ENCODE data around the gene POU6F2.
"Not testable (repeated sequence)": the region's sequence is repeated elsewhere in the genome, so short reads cannot be mapped to it uniquely, and the experiment has no call there.

The POU6F2 gene

DNA sequence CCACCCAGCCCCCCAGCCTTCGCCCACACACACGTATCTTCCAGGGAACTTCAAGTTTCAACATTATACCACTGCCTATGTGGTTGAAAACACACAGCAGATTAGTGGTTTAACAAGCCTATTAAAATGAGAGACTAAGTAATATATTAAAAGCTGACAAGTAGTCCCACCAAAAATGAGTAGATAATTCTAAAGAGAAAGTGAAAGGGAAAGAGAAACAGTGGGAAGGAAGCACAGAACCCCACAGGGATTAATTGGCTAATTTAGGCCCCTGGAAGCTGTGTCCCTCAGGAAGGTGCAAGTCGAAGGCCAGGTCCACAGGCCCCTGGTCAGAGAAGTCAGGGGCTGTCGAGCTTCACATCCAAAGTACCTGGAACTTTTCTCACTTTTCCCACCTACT, 378.0 kb downstream of the POU6F2 start:
- DNase-seq (ENCODE audit: low read depth) = no peak

DNA sequence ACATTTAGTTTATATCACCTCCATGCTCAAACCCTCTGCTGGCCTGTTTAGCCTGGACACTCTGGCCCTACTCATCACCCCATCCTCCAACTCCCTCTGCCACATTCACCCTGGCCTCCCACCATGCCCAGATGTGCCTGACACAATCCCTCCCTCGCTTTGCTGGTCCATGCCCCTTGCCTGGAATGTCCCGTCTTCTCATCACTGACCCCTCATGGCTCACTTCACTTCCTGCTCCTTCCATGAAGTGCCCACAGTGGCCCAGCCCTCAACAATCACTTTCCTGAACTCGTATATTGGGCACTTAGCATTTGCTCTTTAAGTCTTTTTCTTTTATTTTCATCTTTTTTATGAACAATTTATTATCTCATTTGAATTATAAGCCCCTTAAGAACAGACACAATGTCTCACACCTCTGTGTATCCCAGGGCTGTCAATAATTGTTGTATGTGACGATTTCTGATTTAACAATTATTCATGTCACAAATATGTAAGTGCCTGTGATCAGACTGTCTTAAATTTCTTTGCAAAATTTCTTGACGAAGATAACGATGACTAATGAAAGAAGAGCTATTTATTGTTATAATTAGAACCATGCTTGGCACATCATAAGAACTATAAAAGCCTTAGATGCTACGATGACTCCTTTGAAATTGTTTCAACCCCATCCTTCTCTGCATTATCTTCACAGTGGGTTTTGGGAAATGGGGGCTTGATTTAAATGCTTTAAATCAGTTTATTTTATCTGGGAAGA, 378.6 kb downstream of the POU6F2 start:
- DNase-seq (ENCODE audit: low read depth) = peak; percentile 16

DNA sequence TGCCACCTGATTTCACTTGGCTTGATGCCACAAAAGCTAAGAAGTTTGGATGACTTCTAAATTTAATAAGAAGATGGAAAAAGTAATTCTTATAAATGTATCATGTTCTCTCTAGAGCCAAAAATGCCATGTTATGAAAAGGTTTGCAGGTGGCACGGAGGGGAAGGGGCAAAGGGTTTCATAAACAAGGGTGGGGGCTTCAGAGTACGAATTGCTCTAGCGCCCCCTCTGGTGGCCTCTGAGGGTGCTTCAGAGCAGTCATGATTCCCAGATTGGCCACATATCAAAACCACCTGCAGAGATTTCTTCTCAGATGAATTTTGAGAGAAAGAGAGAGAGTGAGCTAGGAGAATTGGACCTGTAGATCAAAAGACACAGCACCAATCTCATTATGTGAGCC, 379.9 kb downstream of the POU6F2 start:
- DNase-seq (ENCODE audit: low read depth) = no peak

DNA sequence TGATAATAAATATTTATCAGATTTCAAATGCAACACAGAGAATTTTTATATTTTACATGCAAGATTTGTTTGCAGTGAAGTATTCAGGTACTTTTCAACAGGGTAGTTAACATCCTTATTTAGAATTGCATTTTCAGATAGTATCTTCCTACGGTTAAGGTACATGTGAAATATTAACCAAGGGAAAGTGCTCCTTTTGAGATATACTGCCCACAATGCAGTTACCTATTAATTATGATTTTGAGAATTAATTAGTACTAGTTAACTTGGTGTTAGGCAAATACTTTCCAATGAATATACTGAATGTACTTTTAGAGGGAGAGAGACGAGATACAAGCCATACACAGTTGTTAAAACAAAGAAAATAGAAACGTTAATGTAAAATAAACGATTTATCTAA, 382.3 kb downstream of the POU6F2 start:
- no peak for DNase-seq (ENCODE audit: low read depth)

DNA sequence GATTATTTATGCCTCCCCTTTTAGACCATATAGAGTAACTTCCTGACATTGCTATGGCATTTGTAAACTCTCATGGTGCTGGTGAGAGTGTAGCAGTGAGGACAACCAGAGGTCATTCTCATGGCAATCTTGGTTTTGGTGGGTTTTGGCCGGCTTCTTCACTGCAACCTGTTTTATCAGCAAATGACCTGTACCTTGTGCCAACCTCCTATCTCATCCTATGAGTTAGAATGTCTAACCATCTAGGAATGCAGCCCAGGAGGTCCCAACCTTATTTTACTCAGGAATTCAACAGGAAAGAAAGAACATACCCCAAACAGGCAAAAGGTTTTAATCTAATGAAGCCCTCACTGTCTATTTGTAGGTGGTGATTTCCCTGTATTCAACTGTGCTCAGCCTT, 383.1 kb downstream of the POU6F2 start:
- DNase-seq (ENCODE audit: low read depth) = no peak

DNA sequence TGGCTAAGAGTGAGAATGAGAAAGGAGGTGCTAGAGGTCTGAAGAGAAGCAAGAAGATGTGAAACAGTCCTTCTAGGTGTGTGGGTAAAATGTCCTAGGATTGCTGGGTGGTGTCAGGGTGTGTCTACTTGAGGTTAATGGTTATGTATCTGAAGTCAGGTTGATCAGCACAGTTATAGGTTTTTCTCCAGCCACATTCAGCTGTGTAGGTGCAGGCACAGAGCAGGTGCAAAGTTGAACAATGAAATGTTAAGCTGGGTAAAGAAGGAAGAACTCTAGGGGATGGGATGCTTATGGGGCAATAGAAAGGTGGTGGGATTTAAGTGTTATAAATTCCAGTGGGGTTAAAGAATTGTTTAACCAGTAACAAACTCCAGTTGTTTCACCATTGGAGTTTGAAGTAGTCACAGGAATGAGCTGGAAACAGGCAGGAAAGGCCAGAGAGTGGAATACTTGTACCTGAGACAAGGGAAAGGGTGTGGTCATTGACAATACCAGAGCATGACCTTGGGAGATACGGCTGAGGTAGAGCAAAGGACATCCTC, 388.1 kb downstream of the POU6F2 start:
- DNase-seq (ENCODE audit: low read depth) = no peak

DNA sequence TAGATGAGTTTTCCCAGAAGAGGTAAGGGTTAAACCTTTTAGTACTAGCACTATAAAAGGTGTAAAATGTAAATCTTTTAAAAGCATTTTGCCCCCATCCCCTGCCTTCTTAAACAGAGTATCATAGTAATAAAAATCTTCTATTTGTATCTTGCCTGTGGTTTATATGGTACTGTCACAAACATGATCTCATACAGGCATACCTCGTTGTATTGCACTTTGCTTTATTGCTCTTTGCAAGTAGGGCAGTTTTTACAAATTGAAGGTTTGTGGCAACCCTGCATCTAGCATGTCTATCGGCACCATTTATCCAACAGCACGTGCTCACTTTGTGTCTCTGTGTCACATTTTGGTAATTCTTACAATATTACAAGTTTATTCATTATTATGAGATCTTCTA, 389.7 kb downstream of the POU6F2 start:
- DNase-seq (ENCODE audit: low read depth) = no peak

DNA sequence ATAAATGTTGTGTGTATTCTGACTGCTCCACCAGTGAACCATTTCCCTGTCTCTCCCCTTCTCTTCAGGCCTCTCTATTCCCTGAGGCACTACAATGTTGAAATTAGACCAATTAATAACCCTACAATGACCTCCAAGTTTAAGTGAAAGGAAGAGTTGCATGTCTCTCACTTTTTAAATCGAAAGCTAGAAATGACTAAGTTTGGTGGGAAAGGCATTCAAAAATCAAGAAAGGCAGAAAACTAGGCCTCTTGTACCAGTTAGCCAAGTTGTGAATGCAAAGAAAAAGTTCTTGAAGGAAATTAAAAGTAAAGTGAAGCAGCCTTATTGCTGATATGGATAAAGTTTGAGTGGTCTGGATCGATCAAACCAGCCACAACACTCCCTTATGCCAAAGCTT, 390.2 kb downstream of the POU6F2 start:
- DNase-seq (ENCODE audit: low read depth) = no peak

DNA sequence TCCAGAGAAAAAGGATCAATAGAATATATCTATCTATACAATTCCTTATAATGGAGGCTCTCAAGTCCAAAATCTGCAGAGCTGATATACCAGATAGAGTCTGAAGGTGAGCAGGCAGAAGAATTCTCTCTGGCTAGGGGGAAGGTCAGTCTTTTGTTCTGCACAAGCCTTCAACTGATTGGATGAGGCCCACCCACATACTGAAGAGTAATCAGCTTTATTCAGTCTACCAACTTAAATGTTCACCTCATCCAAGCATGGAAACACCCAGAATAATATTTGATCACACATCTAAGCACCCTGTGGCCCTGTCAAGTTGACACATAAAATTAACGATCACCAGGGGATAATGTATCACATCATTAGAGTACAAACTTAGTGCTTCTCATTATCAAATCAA, 394.7 kb downstream of the POU6F2 start:
- DNase-seq (ENCODE audit: low read depth) = no peak

DNA sequence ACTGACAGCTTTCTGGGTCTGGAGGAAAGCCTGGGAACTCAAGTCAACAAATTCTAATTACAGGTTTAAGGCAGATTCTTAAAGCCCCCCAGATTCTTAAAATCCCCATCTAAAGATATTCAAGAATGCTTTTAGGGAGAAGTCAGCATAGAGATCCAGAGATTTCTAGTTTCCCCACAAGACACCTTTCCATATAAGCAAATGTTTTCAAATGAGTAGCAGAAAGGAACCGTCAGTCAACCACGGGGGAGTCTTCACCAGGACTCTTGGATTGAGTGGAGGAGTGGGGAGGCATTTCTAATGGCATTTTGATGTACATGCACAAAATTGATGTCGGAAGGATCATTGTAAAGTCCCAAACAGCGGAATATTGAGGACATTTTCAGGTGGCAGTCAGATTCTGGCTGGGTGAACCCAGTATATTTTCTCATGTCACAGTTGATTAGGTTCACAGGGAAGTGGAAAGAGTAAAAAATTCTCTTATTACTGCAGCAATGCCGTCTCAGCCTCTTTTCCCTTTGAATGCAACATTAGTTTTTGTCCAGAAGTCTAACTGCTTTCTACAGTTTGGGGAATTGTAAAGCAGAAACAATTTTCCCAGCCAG, 396.8 kb downstream of the POU6F2 start:
- DNase-seq (ENCODE audit: low read depth) = no peak

DNA sequence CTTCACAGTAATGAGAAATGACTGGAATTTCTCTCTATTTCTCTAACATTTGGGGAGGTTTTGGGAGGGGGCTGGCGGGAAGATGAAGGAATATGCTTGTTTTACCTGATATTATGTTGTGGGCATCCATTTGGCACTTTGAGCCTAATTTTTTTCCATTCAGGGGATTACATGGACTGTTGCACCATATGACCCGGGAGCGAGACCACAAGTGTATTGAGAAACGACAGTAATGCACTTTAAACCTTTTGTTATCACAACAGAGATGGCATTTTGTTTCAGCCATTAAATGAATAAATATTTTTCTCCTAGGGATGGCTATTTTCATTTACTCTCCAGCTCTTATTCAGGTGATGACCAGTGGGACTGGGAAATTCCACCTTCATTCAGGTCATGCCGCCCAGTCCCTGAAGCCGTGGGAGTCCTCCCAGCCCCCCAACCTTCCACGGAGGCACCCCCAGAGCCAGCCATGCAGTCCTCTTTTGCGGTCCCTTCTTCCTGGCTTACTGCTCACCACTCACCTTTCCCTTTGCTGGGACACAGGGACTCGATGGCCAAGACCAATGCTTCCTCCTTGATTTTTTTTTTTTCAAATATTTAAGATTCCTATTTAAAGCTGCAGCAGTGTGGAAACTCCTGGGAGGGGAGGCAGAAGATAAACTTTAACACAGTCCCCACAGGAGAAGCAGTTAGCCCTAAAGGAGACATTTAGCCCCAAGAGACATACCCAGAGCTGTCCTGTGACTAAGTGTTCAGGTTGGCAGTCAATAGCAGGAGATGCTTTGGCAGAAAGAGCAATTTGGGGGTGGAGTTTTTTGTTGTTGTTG, 397.6 kb downstream of the POU6F2 start:
- DNase-seq (ENCODE audit: low read depth) = no peak

DNA sequence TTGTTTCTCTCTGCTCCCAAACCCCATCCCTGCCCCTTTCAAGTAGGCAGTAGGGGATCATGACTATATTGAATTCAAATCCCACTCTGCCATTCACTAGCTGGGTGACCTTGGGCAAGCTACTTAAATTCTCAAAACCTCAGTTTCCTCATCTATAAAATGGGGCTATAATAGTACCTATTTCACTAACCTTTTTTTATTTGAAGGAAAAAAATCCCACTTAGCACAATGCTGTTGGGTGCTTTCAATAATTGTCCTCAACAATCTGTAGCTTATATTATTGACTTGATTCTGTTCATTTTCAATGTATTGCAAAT, 398.1 kb downstream of the POU6F2 start:
- DNase-seq (ENCODE audit: low read depth) = no peak

DNA sequence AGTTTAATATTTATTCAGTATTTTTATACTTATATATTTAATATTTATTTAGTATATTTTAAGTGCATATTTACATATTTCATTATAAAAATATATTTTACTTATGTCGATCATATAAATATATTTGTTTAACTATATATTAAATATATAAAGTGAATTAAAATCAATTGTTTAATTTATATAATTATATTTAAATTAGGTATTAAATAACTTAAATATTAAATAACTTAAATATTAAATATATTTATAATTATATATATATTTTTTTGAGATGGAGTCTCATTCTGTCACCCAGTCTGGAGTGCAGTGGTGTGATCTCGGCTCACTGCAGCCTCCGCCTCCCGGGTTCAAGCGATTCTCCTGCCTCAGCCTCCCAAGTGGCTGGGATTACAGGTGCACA, 399.2 kb downstream of the POU6F2 start:
- not testable (repeated sequence) for DNase-seq (ENCODE audit: low read depth)

DNA sequence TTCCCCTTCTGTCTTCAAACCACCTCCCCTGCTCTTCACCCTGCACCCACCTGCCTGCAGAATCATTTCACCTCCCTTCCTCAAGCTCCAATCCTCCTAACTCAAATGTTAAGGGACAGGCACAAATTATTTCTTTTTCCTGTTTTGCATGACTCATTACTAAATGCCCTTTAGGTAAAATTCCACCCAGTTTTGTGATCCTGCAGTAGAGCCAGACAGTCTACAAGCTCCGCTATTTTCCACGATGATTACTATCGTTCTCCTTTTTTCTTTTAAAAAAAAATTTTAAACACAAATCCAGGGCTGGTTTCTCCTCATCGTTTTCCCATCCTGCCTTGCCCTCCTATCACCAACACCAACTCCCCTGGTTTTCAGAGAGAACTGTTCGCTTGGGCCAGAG, 401.7 kb downstream of the POU6F2 start:
- no peak for DNase-seq (ENCODE audit: low read depth)

DNA sequence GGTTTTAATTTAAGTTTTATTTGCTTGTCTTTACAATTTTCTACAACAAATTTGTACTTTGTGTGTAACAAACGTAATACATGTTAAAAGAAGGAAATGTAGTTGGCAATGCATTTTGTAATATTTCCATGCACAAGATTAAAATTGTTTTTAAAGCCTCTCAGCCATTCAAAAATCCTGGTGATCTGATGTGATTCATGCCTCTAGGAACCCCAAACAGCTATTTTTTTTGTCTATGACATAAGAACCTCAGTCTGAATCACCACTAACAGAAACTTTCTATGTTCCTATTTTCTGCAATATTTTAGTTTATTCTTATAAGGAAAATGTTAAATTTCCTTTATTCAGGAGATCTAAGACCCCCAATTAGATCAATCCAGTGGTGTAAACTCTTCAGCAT, 405.4 kb downstream of the POU6F2 start:
- peak; percentile 13 for DNase-seq (ENCODE audit: low read depth)

DNA sequence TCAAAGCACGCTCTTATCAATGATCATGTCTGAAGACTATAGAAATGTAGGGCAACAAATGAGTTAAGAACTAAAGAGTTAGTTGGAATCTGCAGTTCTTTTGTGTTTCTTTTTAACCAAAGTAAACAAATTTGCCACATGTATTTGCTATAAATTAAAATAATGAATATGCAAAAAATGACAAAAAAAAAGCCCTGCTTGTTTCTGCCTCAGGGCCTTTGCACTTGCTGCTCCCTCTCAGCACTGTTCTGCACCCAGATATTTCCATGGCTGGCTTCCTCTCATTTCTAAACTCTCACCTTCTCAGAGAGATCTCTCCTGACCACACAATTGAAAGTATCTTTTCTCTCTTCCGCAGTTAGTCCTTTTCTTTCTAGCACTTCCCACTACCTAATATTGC, 406.7 kb downstream of the POU6F2 start:
- no peak for DNase-seq (ENCODE audit: low read depth)

DNA sequence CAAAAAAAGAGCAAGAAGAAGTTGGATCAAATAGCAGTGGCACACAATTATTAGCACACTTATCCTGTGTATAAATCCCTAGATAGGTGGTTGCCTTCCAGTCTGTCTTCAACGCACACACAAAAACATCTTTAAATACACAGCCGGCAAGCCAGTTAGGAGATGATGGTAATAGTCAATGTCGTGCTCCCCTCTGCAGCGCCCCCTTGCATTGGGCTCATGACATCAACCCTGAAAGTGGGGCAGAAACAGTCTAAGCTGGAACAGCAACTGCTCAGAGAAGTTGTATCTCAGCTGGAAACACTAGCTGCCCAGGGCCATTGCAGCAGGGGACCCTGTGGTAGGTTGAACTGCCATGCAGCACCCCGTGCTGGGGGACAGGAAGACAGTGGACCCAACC, 409.0 kb downstream of the POU6F2 start:
- no peak for DNase-seq (ENCODE audit: low read depth)

DNA sequence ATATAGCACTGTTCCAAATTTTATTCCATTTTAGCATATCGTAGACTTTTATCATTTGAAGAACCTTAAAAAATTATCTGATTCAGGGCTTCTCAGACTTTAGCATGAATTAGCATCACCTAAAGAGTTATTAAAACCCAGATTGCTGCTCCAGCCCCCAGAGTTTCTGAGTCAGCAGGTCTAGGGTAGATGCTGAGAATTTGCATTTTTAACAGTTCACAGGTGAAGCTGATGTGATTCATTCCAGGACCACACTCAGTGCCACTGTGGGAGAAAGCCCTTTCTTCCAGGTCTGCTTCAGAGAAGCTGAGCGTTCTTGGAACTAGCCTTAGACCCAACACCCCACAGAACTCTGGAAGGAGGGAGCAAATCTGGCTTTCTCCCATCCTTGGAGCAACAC, 414.4 kb downstream of the POU6F2 start:
- no peak for DNase-seq (ENCODE audit: low read depth)

DNA sequence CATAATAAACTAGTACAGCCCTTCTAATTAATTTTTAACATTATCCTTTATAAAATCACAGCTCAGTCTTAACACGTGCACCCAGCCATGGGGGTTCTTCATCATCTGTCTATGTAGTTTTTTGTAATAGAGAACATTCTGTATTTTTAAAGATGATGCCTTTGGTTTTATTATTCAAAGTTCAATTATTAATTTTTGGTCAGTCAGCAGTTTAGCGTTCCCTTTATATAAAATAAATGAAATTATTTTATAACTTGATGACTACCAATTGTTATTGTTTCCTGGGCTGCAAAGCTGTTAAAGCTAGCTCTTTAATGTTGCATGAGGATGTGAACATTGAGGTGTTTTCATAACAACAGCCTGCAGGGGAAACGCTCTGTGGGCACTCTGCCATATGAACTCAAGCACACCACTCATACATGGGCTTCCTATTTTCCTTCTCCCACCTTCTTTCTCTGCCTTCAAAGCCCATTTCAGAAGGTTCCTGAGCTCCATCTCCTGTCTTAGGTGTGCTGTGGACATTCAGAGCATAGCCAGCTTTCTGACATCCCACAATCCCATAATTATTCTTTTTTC, 416.5 kb downstream of the POU6F2 start:
- DNase-seq (ENCODE audit: low read depth) = no peak

DNA sequence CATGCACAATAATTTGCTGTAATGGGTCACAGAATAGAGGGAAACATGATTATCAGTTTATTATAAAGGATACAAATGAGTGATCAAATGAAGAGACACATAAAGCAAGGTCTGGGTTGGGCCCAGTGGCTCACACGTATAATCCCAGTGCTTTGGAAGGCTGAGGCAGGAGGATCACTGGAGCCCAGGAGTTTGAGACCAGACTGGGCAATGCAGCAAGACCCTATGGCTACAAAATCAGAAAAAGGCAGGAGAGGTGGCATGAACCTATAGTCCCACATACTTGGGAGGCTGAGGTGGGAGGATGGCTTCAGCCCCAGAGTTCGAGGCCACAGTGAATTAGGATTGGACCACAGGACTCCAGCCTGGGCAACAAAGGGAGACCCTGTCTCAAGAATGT, 421.7 kb downstream of the POU6F2 start:
- DNase-seq (ENCODE audit: low read depth) = no peak

DNA sequence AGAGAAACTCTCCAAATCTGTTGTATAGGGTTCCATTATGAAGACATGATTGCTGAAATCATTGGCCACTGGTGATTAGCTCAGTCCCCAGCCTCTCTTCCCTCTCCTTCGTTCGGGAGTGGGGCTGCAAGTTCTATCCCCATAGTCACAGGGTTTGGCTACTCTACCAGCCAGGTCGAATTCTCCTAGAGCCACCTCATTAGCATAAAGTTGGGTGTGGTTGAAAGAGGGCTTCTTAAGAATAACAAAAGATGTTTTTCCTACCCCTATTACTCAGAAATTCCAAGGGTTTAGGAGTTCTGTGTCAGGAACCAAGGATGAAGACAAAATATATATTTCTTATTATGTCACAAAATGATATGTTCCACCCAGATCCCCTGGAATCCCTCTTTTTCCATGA, 422.3 kb downstream of the POU6F2 start:
- DNase-seq (ENCODE audit: low read depth) = no peak

DNA sequence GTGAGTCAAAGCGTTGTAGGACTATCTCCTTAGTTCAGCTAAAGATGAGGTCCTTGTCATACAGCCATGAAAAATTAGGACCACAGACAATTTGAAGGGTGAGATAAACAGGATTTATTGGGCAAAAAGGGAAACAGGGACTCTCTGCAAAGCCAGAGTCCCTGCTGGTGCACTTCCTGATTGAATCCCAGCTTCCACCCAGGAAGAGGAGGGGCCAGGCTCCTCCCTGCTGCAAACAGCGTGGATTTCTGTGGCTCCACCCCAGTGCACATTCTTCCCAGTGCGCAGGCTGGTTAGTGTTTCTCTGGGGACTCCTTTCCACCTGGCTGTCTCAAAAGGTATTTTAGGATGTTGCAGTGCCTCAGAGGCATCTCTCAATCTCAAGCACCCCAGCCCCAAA, 423.1 kb downstream of the POU6F2 start:
- DNase-seq (ENCODE audit: low read depth) = no peak

DNA sequence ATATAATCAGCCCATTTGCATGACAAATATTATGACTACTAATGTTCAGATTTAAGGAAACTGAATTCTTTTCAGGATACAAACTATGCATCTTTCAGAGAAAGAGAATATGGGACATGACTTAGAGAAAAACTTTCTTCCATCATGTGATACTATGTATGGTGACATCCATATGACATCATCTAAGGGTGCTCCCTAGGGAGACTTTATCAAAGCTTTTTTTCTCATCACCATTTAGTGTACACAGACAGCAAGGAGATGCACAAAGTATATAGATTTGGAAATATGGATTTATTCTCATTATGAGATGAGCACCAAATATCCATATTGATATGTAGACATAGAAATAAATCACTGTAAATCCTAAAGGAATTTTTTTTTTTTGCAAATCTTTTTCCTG, 424.3 kb downstream of the POU6F2 start:
- no peak for DNase-seq (ENCODE audit: low read depth)

Data from HS-5 (cell line).